Measurements from ENCODE around the gene LOXHD1. TPM values are rescaled to one million over a fixed set of nuclear protein-coding genes. Genes with fewer than 3 reads are reported as not detected.

The LOXHD1 gene
- total and polyA plus RNA-seq, 5 donors, result 0.15 to 0.54 (median 0.31) TPM

- Histone ChIP-seq H3K4me1 (ENCODE audit: control insufficient read depth, insufficient read depth, low read length) (no peaks in the 10 kb centered on the region), H3K9me3 (ENCODE audit: control insufficient read depth, low read length) (no peaks in the 10 kb centered on the region), H3K4me3 (ENCODE audit: low read length) (no peak overlapping the region), H3K27me3 (ENCODE audit: control insufficient read depth, insufficient read depth) (no peaks in the 10 kb centered on the region), H3K27ac (ENCODE audit: low read length) (no peak overlapping the region)
- intact Hi-C loops (cut with DNase I), result no loop called here
- WGBS, result 21% methylated on average over 10 of the region's 10 CpGs
- DNase-seq (peak; percentile 21 to 65 (median 59)), ATAC-seq (peak; percentile 38 to 66)
Observed at GRCh38 chr18:46623541-46623940, 33.5 kb downstream of the LOXHD1 start.

DNA sequence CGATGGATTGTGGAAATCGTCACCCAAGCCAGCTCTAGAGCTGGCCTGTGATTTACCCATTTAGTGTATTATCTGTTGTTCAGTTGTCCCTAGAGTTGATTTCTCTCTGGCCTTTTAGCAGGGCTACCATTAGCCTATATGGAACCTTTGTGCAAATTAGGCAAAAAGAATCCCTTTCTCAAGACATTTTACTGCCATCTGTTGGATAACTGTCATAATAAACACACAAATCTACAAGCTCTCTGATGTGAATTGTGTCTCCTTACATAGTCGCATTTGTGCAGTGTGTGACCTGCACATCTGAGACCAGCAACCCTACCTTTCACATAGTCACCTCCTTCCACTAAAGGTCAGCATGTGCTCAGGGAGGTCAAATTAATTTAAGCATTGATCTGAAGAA lies 34.0 kb downstream of the LOXHD1 start:
- Histone ChIP-seq H3K9me3 (ENCODE audit: control insufficient read depth, low read length) (no peaks in the 10 kb centered on the region), H3K4me1 (ENCODE audit: control insufficient read depth, insufficient read depth, low read length) (no peaks in the 10 kb centered on the region), H3K4me3 (ENCODE audit: low read length) (no peak overlapping the region), H3K27ac (ENCODE audit: low read length) (no peak overlapping the region), H3K27me3 (ENCODE audit: control insufficient read depth, insufficient read depth) (no peaks in the 10 kb centered on the region)
- ATAC-seq (no peak), DNase-seq (no peak)
- 80% methylated on average over 3 of the region's 3 CpGs for WGBS
- intact Hi-C loops (cut with DNase I), result no loop called here

DNA sequence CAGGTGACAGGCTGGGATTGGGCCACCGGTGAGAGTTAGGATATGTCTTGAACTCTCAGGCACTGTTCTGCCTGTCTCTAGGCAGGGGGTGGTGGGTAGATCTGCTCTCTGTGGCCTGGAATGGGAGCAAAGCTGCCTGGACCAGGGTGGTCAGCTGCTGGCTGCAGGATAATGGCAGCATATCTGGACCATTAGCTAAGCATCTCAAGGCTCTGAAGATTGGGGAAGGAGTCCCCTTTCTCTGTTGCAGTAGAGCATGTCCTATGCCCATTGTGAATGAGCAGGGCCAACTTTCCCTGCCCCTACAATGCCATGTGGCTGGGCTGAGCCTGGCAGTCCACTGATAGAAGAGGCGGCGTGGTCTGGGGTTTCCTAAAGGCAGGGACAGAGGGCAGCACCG lies 34.6 kb downstream of the LOXHD1 start:
- Histone ChIP-seq H3K9me3 (ENCODE audit: control insufficient read depth, low read length) (no peaks in the 10 kb centered on the region), H3K4me3 (ENCODE audit: low read length) (no peak overlapping the region), H3K4me1 (ENCODE audit: control insufficient read depth, insufficient read depth, low read length) (no peaks in the 10 kb centered on the region), H3K27me3 (ENCODE audit: control insufficient read depth, insufficient read depth) (no peaks in the 10 kb centered on the region), H3K27ac (ENCODE audit: low read length) (no peak overlapping the region)
- DNase-seq (no peak), ATAC-seq (no peak)
- intact Hi-C loops (cut with DNase I), result no loop called here
- WGBS, result 94% methylated on average over 4 of the region's 4 CpGs

- H3K27ac ChIP-seq (ENCODE audit: low read length), result no peak overlapping the region
- ATAC-seq (no peak), DNase-seq (no peak)
- no peaks in the 10 kb centered on the region for H3K27me3 ChIP-seq (ENCODE audit: control insufficient read depth, insufficient read depth)
- intact Hi-C loops (cut with DNase I), result no loop called here
- no peak overlapping the region for H3K4me3 ChIP-seq (ENCODE audit: low read length)
- WGBS, result 70% methylated on average over 2 of the region's 2 CpGs
- no peaks in the 10 kb centered on the region for H3K4me1 ChIP-seq (ENCODE audit: control insufficient read depth, insufficient read depth, low read length)
- H3K9me3 ChIP-seq (ENCODE audit: control insufficient read depth, low read length), result no peaks in the 10 kb centered on the region
Observed at GRCh38 chr18:46621871-46622270, 35.1 kb downstream of the LOXHD1 start.

DNA sequence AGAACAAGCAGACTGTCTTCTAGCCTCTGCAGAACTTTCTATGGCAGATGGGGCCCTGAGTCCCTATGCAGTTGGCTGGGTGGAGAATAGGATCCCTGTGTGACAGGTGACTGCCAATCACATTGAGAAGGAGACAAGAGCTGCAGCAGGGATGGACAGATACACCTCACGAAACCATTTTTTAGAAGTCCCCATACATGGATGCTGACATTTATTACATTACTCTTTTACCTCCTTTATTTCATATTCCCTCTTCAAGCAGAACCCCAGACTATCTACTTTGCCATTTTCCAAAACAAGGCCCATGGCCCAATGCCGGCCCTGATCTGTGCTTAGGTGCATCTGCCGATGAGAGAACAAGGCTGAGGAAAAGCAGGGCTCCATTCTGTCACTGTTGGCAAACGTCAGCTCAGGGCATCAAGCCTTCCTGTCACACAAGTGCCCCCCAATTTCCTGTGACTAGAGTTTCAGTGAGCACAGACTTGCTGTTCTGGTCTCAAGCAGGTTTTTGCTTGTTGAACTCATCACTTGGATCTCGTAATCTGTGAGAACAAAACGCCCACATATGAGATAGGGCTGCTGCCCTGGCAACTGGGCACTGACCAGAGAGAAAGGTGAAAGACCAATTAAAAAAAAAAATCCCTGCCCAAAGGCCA lies 35.8 kb downstream of the LOXHD1 start:
- no peak overlapping the region for H3K4me3 ChIP-seq (ENCODE audit: low read length)

DNA sequence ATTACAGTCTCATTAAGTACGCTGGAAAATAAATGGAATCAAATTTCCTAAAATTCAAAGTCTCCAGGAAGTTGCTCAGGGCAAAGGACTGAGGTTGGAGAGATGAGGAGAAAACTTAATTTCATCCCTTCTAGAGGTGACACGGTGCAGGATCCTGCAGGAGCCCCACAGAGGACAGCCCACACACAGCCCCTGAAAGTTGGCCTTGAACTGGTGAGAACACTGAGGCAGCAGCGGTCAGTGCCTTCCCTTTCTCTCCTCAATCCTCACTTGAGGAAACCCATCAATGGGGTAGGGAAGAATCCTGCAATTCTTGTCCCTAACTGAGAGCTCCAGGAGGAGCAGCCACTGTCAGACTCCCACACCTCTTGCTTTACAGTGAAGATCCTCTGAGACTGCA lies 37.5 kb downstream of the LOXHD1 start:
- no peak for DNase-seq
- Histone ChIP-seq H3K9me3 (ENCODE audit: control insufficient read depth, low read length) (no peaks in the 10 kb centered on the region), H3K4me1 (ENCODE audit: control insufficient read depth, insufficient read depth, low read length) (no peaks in the 10 kb centered on the region), H3K27me3 (ENCODE audit: control insufficient read depth, insufficient read depth) (no peaks in the 10 kb centered on the region), H3K27ac (ENCODE audit: low read length) (no peak overlapping the region), H3K4me3 (ENCODE audit: low read length) (no peak overlapping the region)
- no peak for ATAC-seq
- WGBS, result 76% methylated on average over 3 of the region's 3 CpGs
- intact Hi-C loops (cut with DNase I), result no loop called here

More for the DNA sequence above, 35.8 kb downstream of the LOXHD1 start:
- no peak for ATAC-seq
- no peaks in the 10 kb centered on the region for H3K4me1 ChIP-seq (ENCODE audit: control insufficient read depth, insufficient read depth, low read length)
- H3K9me3 ChIP-seq (ENCODE audit: control insufficient read depth, low read length), result no peaks in the 10 kb centered on the region
- WGBS, result 77% methylated on average over 6 of the region's 6 CpGs
- intact Hi-C loops (cut with DNase I), result no loop called here
- no peak for DNase-seq
- H3K27ac ChIP-seq (ENCODE audit: low read length), result no peak overlapping the region
- no peaks in the 10 kb centered on the region for H3K27me3 ChIP-seq (ENCODE audit: control insufficient read depth, insufficient read depth)

- H3K4me1 ChIP-seq (ENCODE audit: control insufficient read depth, insufficient read depth, low read length), result no peaks in the 10 kb centered on the region
- H3K9me3 ChIP-seq (ENCODE audit: control insufficient read depth, low read length), result no peaks in the 10 kb centered on the region
- ATAC-seq (no peak), DNase-seq (no peak)
- intact Hi-C loops (cut with DNase I), result no loop called here
- H3K27ac ChIP-seq (ENCODE audit: low read length), result no peak overlapping the region
- H3K27me3 ChIP-seq (ENCODE audit: control insufficient read depth, insufficient read depth), result no peaks in the 10 kb centered on the region
- no peak overlapping the region for H3K4me3 ChIP-seq (ENCODE audit: low read length)
Observed at GRCh38 chr18:46615720-46616119, 41.3 kb downstream of the LOXHD1 start.

GRCh38 chr18:46609048-46609447 lies 48.0 kb downstream of the LOXHD1 start:
- ATAC-seq (no peak), DNase-seq (no peak)
- intact Hi-C loops (cut with DNase I), result no loop called here
- WGBS, result 72% methylated on average over 2 of the region's 2 CpGs
- H3K4me3 ChIP-seq (ENCODE audit: low read length), result no peak overlapping the region
- no peaks in the 10 kb centered on the region for H3K9me3 ChIP-seq (ENCODE audit: control insufficient read depth, low read length)
- H3K4me1 ChIP-seq (ENCODE audit: control insufficient read depth, insufficient read depth, low read length), result no peaks in the 10 kb centered on the region
- no peak overlapping the region for H3K27ac ChIP-seq (ENCODE audit: low read length)
- H3K27me3 ChIP-seq (ENCODE audit: control insufficient read depth, insufficient read depth), result no peaks in the 10 kb centered on the region

DNA sequence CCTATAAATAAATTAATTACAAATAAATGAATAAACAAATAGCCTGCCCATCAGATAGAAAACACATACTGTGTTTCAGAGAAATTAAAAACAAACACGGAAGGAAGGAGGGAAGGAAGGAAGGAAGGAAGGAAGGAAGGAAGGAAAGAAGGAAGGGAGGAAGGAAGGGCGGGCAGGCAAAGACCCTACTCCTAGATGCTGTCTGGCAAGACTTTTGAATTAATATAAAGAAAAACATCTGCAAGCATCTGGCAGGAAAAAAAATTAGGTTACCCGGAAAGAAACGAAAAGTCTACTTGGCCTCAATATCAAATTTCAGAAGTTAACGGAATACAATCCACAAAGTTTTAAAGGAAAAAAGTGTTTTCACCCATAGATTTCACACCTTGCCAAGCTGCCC lies 49.1 kb downstream of the LOXHD1 start:
- no peak overlapping the region for H3K4me3 ChIP-seq (ENCODE audit: low read length)
- no peaks in the 10 kb centered on the region for H3K27me3 ChIP-seq (ENCODE audit: control insufficient read depth, insufficient read depth)
- intact Hi-C loops (cut with DNase I), result no loop called here
- DNase-seq (no peak), ATAC-seq (no peak)
- H3K9me3 ChIP-seq (ENCODE audit: control insufficient read depth, low read length), result no peaks in the 10 kb centered on the region
- H3K27ac ChIP-seq (ENCODE audit: low read length), result no peak overlapping the region
- WGBS, result 58% methylated on average over 5 of the region's 5 CpGs
- H3K4me1 ChIP-seq (ENCODE audit: control insufficient read depth, insufficient read depth, low read length), result no peaks in the 10 kb centered on the region

GRCh38 chr18:46601141-46601805 lies 55.7 kb downstream of the LOXHD1 start:
- no peaks in the 10 kb centered on the region for H3K4me1 ChIP-seq (ENCODE audit: control insufficient read depth, insufficient read depth, low read length)
- DNase-seq, result no peak
- H3K4me3 ChIP-seq (ENCODE audit: low read length), result peak overlapping the region; percentile 21
- intact Hi-C loops (cut with DNase I), result no loop called here
- H3K27ac ChIP-seq (ENCODE audit: low read length), result no peak overlapping the region
- no peak for ATAC-seq
- H3K9me3 ChIP-seq (ENCODE audit: control insufficient read depth, low read length), result no peaks in the 10 kb centered on the region
- H3K27me3 ChIP-seq (ENCODE audit: control insufficient read depth, insufficient read depth), result no peaks in the 10 kb centered on the region
- 61% methylated on average over 17 of the region's 17 CpGs for WGBS

DNA sequence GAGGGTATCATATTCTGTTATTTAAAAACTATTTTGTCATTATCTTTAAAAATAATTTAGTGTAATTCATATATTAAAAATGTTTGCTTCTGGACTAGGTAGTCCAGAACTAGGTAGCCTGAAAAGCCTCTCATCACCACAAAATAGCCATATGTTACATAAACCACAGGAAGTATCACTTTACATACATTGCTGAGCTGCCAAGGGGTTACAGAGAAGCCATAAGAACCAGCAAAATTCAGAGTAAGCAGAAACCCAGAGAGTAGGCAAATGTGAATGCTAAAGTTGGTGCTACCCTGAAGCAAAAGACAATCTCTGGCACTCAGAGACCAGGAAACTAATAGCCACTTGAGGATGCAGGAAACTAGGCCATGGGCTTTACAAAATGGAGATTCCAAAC lies 60.9 kb downstream of the LOXHD1 start:
- Histone ChIP-seq H3K9me3 (ENCODE audit: control insufficient read depth, low read length) (no peaks in the 10 kb centered on the region), H3K4me1 (ENCODE audit: control insufficient read depth, insufficient read depth, low read length) (peaks cover 3% of the 10 kb centered on the region), H3K4me3 (ENCODE audit: low read length) (no peak overlapping the region), H3K27me3 (ENCODE audit: control insufficient read depth, insufficient read depth) (no peaks in the 10 kb centered on the region), H3K27ac (ENCODE audit: low read length) (no peak overlapping the region)
- DNase-seq, result no peak
- no peak for ATAC-seq
- intact Hi-C loops (cut with DNase I), result no loop called here
